SW480 (cell line): ENCODE results near the gene TNFRSF12A.

ENCODE experiments used
- DNase-seq: peaks from one replicate; pipeline ENCODE4 v3.0.0-alpha.2; 2016; ENCODE audit warnings: low spot score

Gene TNFRSF12A

GRCh38 chr16:3012828-3013420, 7.2 kb upstream of the TNFRSF12A start, which contains the start of gene CLDN9:
CLDN9 (plus strand) TSS chr16:3012923; CDS start chr16:3013363, 440 bp downstream.
- DNase-seq: peak; percentile 75

- no peak for DNase-seq
These were observed 6.6 kb upstream of the TNFRSF12A start for GRCh38 chr16:3013491-3013951.

GRCh38 chr16:3013998-3014690, 6.0 kb upstream of the TNFRSF12A start:
- no peak for DNase-seq

- no peak for DNase-seq
These were observed 5.2 kb upstream of the TNFRSF12A start for GRCh38 chr16:3014971-3015370.

GRCh38 chr16:3015865-3016521, 4.2 kb upstream of the TNFRSF12A start:
- DNase-seq: no peak

- no peak for DNase-seq
These were observed 2.8 kb upstream of the TNFRSF12A start for GRCh38 chr16:3017344-3017743.

GRCh38 chr16:3017794-3018506, 2.2 kb upstream of the TNFRSF12A start, which contains the start of gene CLDN6:
CLDN6 (minus strand) TSS chr16:3018183; CDS start chr16:3016021, 2,162 bp downstream.
- DNase-seq: no peak

- no peak for DNase-seq
These were observed 448 bp upstream of the TNFRSF12A start for GRCh38 chr16:3019594-3020246.

- DNase-seq: peak; percentile 93
These were observed 658 bp downstream of the TNFRSF12A start for GRCh38 chr16:3020604-3021448.

- peak; percentile 87 for DNase-seq
These were observed 1.5 kb downstream of the TNFRSF12A start for GRCh38 chr16:3021449-3022207.

GRCh38 chr16:3022208-3022683, 2.1 kb downstream of the TNFRSF12A start:
- peak; percentile 90 for DNase-seq

GRCh38 chr16:3022684-3023414, 2.7 kb downstream of the TNFRSF12A start:
- no peak for DNase-seq

GRCh38 chr16:3023415-3023668, 3.2 kb downstream of the TNFRSF12A start:
- peak; percentile 88 for DNase-seq

GRCh38 chr16:3023669-3024478, 3.7 kb downstream of the TNFRSF12A start, which contains the start of the genes HCFC1R1 and THOC6:
HCFC1R1 (minus strand) TSS chr16:3023942; CDS start chr16:3023941, 1 bp downstream.
THOC6 (plus strand) TSS chr16:3024035; CDS start chr16:3024327, 292 bp downstream.
- DNase-seq: peak; percentile 96

- DNase-seq: no peak
These were observed 5.1 kb downstream of the TNFRSF12A start for GRCh38 chr16:3025032-3026002.

GRCh38 chr16:3026003-3026378, 5.8 kb downstream of the TNFRSF12A start:
- DNase-seq: no peak
